NCI-H187 treated with DMSO at 0.1 percent for 48 hours (cell line): ENCODE measurements around the gene ZSWIM1.
A peak's percentile ranks its signal among the peaks of the same experiment; 100 is the strongest.
"Not testable (repeated sequence)": the region's sequence is repeated elsewhere in the genome, so short reads cannot be mapped to it uniquely, and the experiment has no call there.

Source experiments
- DNase-seq: peaks from one replicate; lab custom pipeline; 2025; lab: John Stamatoyannopoulos, UW

Gene ZSWIM1

GRCh38 chr20:45857114-45857881, 23.7 kb upstream of the ZSWIM1 start, which contains the start of the genes ACOT8 and ZSWIM3:
TSS of gene ACOT8 (minus strand) at chr20:45857392. CDS start at chr20:45857315, 77 bp downstream.
TSS of gene ZSWIM3 (plus strand) at chr20:45857614. CDS start at chr20:45857826, 212 bp downstream.
- peak; percentile 98 for DNase-seq

- DNase-seq: no peak
Observed at GRCh38 chr20:45857882-45858216, 23.2 kb upstream of the ZSWIM1 start.

- DNase-seq: no peak
Observed at GRCh38 chr20:45859916-45860315, 21.1 kb upstream of the ZSWIM1 start.

GRCh38 chr20:45860560-45861220, 20.3 kb upstream of the ZSWIM1 start:
- no peak for DNase-seq

GRCh38 chr20:45861221-45862075, 19.6 kb upstream of the ZSWIM1 start:
- no peak for DNase-seq

- DNase-seq: no peak
Observed at GRCh38 chr20:45863543-45864470, 17.2 kb upstream of the ZSWIM1 start.

GRCh38 chr20:45866454-45866853, 14.6 kb upstream of the ZSWIM1 start:
- DNase-seq: no peak

- DNase-seq: no peak
Observed at GRCh38 chr20:45867136-45867818, 13.8 kb upstream of the ZSWIM1 start.

- DNase-seq: no peak
Observed at GRCh38 chr20:45867819-45868176, 13.2 kb upstream of the ZSWIM1 start.

GRCh38 chr20:45872626-45873025, 8.4 kb upstream of the ZSWIM1 start:
- no peak for DNase-seq

GRCh38 chr20:45873409-45874103, 7.5 kb upstream of the ZSWIM1 start:
- DNase-seq: no peak

- DNase-seq: not testable (repeated sequence)
Observed at GRCh38 chr20:45874104-45874481, 6.9 kb upstream of the ZSWIM1 start.

- DNase-seq: no peak
Observed at GRCh38 chr20:45874576-45874975, 6.5 kb upstream of the ZSWIM1 start.

GRCh38 chr20:45878076-45878761, 2.8 kb upstream of the ZSWIM1 start:
- DNase-seq: no peak

- no peak for DNase-seq
Observed at GRCh38 chr20:45882469-45883099, 1.6 kb downstream of the ZSWIM1 start.

GRCh38 chr20:45883100-45883469, 2.1 kb downstream of the ZSWIM1 start:
- no peak for DNase-seq

- no peak for DNase-seq
Observed at GRCh38 chr20:45886590-45887345, 5.7 kb downstream of the ZSWIM1 start.

- DNase-seq: no peak
Observed at GRCh38 chr20:45887346-45887715, 6.3 kb downstream of the ZSWIM1 start, which contains the start of gene SPATA25. TSS of gene SPATA25 (minus strand) at chr20:45887622. CDS start at chr20:45887590, 32 bp downstream.

GRCh38 chr20:45888681-45889080, 7.7 kb downstream of the ZSWIM1 start:
- no peak for DNase-seq
